HG03095 (cell line): ENCODE measurements around the gene IL17RA.

ENCODE experiments used
- ATAC-seq: cut with Tn5 transposase; IDR thresholded peaks from one replicate; pipeline ENCODE4 v1.9.1; 2021; ENCODE audit warnings: moderate library complexity; ENCODE audit not compliant: unreplicated experiment

The IL17RA gene, protein sequence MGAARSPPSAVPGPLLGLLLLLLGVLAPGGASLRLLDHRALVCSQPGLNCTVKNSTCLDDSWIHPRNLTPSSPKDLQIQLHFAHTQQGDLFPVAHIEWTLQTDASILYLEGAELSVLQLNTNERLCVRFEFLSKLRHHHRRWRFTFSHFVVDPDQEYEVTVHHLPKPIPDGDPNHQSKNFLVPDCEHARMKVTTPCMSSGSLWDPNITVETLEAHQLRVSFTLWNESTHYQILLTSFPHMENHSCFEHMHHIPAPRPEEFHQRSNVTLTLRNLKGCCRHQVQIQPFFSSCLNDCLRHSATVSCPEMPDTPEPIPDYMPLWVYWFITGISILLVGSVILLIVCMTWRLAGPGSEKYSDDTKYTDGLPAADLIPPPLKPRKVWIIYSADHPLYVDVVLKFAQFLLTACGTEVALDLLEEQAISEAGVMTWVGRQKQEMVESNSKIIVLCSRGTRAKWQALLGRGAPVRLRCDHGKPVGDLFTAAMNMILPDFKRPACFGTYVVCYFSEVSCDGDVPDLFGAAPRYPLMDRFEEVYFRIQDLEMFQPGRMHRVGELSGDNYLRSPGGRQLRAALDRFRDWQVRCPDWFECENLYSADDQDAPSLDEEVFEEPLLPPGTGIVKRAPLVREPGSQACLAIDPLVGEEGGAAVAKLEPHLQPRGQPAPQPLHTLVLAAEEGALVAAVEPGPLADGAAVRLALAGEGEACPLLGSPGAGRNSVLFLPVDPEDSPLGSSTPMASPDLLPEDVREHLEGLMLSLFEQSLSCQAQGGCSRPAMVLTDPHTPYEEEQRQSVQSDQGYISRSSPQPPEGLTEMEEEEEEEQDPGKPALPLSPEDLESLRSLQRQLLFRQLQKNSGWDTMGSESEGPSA

DNA sequence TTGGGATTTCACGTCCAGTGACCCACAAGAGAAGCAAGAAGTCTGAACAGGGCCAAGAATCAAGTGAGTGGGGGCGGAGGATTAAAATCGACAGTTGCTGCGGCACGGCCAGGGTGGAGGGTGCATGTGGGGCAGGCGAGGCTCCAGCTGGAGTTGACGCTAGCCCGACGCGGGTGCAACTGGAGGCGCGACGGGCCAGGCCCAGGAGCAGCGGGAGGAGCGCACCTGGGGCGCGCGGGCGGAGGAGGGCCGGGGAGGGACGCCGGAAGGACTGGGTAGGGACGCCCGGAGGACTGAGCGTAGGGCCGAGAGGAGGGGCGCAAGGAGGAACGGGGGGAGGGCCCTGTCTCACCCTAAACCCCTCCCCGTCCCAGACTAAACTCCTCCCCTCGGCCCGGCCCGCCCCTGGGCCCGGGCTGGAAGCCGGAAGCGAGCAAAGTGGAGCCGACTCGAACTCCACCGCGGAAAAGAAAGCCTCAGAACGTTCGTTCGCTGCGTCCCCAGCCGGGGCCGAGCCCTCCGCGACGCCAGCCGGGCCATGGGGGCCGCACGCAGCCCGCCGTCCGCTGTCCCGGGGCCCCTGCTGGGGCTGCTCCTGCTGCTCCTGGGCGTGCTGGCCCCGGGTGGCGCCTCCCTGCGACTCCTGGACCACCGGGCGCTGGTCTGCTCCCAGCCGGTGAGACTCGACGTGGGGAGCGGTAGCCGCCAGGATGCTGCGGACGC is at the start of gene IL17RA:
IL17RA (plus strand) TSS at position 447 of the 723 bp plus-strand sequence; CDS start at position 539, 92 bp downstream.
- ATAC-seq = peak; percentile 93

DNA sequence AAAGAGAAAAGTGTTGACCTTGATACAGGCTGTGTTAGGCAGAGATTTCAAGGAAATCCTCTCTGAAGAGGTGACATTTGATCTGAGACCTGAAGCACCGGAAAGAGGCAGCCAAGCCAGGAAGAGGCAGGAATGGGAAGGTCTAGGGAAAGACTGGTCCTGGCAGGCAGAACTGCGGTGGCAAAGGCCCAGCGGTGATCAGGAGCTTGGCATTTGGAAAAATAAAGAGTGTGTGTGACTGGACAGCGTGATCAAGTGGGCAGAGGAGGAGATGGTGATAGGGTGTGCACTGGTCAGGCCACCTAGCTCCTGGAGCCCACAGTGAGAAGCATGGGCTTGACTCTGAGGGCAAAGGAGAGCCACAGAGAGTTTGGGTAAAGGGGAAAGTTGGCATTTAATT is 49.6 kb upstream of the IL17RA start:
- ATAC-seq = no peak

DNA sequence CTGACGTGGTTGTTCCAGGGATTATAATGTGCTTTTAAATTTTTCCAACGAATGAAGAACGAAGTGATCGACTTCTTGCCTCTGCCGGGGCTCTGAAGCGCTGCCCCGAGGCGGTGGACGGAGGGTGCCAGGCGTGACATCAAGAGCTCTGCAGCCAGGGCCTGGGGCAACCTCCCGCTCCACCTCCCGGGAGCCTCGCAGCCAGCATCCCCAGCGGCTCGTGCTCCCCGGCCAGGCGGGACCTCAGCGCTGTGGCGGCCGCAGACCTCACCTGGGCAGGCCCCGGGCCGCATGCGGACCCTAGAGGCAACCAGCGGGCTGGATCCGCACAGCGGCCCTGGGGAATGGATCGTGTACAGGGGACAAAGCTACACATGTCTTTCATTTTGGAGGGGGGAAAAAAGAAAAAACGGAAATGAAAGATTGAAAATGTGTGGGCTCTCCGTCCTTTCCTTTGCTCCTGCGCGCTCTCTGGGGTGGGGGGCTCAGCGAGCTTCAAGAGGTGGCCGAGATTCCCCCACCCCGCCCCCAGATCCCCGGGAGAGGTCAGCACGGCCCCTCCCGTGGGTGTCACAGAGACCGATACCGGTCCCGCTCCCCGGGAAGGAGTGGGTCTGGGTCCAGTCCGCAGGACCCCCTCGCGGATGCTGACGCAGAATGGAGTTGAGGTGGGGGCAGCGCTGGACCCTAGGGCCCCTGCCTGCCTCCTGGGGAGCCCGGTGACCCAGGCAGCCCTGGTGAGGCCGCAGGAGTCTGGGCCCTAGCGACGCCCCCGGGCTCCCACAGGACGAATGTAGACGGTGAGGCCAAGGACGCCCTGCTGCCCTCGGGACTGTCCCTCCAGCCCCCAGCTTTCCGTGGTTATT is 48.6 kb upstream of the IL17RA start:
- peak; percentile 26 for ATAC-seq

DNA sequence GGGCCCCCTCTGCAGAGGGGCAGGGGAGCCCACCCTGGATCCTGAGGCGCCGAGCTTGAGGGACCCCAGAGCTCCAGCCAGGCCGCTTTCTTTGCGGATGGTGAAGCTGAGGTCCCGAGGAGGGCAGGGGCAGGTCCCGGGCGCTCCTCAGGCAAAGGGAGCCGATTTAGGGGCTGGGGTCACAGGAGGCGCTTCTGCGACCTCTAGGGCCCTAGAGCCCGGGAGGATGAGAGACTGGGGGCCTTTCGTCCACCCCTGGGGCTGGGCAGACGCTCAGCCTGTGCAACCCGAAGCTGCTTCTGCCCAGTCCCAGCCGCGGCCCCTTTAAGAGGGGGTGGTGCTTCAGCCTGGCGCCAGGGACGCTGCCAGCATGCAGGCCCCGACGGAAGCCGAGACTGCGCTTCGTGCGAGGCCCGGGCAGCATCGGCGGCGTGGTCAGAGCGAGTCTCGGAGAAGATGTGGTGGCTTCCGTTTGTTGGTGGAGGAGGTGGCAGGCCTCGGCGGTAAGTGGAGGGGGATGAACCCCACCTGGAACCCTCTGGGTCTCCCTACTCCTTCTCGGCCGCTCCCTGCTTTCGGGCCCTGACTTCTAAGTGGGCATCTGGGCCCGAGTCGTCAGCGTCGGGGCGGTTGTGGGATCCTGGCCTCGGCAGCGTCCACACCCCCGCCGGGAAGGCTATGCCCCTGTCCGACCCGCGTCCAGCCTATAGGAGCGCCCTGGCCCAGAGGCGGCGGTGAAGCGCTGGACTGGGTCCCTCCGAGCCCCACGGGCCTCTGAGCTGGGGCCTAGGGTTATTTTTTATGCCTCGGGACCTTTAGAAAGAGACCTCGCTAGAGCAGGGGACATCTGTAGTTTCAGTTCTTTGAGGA is 47.7 kb upstream of the IL17RA start:
- peak; percentile 54 for ATAC-seq

DNA sequence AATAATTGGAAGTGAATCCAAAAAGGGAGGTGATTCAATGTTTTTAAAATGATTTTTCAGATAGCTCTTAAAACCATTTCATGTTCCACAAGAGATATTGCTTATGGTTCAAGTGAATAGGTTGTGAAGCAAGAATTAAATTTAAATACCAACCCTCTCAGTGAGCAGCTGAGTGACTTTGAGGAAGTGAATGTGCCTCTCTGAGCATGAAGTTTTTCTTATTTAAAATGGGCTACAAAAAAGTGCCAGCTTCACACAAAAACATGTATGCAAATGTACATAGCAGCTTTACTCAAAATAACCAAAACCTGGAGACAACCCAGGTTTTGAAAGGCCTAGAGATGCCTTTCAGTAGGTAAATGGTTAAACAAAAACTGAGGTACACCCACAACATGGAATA is 41.3 kb upstream of the IL17RA start:
- ATAC-seq = no peak

DNA sequence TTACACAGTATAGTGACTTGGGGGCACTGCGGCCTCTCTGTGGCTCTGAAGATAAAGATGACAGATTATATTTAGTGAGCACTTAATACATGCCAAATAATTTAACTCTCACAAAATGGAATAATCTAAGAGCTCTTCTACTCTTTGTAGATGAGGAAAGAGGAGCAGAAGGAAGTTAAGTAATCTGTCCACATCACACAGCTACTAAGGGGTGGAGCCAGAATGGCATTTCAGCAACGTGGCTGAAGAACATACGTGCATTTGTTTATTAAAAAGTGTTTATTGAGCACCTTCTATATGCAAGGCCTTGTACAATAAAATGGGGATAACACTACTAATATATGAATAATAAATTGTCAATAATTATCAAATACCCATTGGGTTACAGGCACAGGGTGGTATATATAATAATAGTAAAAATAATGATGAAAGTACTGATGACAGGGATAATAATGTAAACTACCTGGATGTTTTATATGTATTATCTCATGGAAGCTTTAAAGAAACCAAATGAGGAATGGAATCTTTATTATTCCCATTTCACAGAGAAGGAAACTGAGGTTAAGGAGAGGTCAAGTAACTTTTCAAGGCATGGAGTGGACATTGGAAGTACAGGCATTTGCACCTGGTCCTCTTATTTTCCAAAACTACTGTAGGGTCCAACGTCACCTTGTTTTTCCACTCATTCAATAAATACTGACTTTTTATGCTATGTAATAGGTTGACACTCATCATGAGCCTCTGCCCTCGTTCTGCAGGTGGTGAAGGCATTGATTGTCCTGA is 38.0 kb upstream of the IL17RA start:
- ATAC-seq = no peak

DNA sequence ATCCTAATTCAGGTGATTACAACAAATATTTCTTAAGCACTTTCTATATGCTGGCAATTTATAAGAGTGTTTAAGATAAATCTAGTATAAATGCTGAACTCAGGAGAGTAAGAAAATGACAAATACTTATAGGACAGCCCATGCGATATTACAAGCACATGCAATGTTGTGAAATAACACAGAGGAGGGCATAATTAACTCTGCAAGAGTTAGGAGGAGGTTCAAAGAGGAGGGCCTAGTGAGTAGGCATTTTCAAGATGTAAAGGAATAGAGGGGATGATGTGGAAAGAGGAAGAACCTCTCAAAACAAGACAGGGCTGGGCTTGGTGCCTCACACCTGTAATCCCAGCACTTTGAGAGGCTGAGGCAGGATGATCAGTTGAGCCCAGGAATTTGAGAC is 37.1 kb upstream of the IL17RA start:
- ATAC-seq = no peak

DNA sequence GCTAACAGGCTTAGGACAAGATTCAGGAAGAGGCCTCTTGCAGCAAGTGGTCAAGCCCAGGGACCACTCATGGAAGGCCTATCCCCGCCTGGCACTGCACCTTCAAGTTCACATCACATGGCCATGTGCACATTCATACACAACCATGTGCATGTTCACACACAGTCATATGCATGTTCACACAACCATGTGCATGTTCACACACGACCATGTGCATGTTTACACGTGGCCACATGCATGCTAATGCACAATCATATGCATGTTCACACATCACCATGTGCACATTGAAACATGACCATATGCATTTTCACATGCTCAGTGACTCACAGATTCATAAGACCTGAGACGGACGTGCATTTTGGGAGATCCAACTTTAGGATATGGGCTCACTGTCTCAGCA is 28.7 kb upstream of the IL17RA start:
- no peak for ATAC-seq

DNA sequence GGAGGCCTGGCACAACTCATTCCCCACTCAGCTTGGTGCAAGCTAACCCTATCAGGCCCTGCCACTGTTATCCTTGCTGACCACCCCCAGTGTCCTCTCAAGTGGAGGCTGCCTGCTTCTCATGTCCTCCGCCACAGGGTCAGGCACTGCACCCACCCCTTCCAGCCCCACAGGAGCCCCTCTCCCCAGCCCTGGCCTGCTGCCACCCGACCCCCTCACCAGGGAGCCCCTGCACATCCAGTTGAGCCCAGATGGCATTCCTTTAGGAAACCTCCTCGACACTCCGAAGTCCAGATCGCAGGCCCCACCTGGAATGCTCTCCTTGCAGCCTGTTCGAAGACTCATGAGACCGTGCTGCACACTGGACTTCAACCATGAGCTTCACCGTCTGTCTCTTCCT is 28.0 kb upstream of the IL17RA start:
- no peak for ATAC-seq

DNA sequence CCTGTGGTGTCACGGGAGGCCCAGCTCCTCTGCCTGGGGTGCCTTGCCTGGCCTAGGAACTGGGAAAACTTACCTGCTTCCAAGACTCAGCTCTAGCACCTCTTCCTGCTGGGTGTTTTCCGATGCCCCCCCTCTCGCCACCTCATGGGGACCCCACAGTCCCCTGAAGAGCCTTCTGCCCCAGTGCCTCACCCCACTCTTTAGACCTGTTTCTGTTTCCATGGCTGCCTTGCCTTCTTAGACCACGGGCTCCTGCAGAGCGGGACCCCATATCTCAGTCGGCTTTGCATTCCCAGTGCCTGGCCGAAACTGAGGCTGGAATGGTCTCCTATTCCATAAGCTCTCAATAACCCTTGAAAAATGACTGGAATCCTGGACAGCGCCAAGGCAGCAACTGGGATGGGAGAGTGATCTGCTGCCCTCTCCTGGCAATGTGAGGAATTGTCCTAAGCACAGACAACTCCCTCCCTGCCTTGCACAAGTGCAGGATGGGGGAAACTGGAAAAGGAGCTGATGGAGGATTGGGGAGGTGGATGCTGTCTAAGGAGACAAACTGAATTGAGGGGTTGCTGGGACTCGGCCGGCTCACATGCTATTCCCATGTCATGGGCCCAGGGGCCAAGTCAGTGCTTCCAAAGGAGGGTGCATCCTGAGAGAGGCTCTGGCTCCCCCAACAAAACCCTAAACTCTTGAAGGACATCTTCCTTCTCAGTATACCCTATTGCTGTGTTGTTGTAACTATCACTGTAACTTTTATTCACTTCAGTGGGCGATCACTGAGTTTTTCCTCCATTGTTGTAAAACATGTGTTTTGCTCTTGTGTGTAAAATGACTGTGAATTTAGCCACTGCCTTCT is 26.6 kb upstream of the IL17RA start:
- no peak for ATAC-seq

DNA sequence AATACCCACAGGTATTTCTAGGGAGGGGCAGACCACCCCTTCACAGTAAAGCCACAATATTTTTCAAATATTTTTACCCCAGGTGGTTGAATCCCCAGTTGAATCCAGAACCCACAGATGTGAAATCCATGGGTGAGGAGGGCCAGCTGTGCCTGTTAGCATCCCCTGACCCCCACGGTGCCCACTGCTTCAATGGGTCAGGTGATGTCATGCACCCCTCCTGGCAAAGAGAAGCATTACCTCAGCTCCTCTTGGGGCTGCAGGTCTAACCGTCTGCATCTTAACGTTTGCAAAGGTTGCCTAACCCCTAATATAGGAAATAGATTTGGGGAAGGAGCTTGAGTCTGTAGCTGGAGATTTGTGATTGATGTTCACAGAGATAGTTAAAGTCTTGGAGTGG is 24.7 kb upstream of the IL17RA start:
- ATAC-seq = no peak

DNA sequence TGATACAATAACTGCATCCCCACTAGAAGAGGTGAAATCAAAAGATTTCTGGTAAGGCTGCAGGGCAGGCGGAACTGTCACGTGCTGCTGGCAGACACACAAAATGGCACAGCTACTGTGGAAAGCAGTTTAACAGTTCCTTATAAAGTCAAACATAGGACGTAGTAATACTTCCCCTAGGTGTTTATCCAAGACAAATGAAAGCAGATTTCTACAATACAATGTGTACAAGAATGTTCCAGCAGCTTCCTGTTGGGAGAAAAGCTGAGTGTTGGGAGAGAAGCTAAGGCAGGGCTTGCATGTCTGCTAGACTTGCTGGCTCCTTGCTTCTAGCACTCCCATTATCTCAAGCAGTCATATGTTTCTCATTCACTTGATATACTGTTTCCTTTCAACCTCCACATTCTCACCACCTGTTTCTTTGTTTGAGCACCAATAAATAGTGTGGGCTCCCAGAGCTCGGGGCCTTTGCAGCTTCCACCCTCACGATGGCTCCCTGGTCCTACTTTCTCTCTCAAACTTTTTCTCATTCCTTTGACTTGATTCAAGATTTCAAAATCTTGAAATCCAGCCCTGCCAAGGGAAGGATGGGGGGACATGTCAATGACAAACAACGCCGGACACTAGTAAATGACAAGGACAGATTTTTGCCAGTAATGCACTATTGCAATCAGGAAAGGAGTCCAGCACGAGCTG is 21.2 kb upstream of the IL17RA start:
- ATAC-seq = no peak

DNA sequence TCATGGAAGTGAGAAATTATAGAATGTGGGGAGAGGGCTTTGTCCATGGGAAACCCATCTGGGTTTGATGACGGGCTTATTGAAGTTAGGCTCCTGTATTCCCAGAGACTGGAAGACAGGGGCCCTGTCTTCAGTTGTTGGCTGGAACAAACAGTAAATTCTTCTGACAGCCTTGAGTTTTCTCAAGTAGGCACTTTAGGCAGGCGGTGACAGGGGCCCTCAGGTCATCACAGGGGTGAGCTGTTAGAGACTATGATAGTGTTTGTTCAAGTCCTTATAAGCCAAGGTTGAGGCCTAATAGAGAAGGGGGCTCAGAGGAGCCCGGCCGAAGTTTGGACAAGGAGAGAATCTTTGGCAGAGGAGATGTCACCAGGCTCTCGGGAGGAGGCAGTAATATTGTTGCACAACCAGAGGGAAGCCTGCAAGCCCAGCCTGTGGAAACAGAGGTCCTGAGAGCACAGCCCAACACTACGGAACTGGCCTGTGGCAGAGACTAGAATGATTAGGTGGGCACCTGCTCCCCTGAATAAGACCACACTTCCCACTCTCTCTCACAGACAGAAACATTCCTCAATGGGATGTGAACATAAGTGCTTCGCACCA is 20.2 kb upstream of the IL17RA start:
- ATAC-seq = no peak

DNA sequence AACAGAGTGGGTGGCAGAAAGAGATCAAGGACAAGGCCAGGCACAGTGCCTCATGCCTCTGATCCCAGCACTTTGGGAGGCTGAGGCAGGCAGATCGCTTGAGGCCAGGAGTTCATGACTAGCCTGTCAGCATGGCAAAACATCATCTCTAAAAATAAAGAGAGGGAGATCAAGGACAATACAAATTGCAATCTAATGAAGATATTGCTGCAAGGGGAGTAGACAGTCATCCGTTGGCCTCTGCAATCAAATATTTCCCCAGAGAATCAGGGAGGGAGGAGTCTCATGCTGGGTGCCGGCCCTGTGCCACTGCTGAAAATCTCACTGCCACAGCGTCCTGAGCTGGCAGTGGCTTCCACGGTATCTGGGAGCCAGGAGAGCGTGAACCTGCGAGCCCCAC is 19.4 kb upstream of the IL17RA start:
- ATAC-seq = no peak

DNA sequence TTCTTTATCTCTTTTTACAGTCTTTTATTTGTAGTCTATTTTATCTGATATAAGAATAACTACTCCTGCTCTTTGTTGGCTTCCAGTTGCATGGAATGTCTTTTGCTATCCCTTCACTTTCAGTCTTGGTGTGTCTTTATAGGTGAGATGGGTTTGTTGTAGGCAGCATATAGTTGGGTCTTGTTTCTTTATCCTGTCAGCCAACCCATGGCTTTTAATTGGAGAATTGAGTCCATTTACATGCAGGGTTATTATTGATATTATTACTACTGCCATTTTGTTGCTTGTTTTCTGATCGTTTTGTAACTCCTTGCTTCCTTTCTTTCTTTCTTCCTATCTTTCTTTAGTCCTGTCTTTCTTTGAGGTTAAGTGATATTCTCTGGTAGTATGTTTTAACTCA is 11.9 kb upstream of the IL17RA start:
- no peak for ATAC-seq

DNA sequence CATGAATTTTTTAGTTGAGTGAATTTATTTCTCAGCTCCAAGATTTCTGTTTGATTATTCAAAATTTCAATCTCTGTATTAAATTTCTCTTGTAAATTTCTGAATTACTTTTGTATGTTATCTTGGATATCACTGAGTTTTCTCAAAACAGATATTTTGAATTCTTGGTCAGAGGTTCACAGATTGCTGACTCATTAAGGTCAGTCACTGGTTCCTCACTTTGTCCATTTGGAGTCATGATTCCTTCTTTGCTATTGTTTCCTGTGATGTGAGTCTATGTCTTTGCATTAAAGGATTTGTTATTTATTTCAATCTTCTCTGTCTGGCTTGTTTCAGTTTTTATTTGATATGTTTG is 10.2 kb upstream of the IL17RA start:
- ATAC-seq = no peak

DNA sequence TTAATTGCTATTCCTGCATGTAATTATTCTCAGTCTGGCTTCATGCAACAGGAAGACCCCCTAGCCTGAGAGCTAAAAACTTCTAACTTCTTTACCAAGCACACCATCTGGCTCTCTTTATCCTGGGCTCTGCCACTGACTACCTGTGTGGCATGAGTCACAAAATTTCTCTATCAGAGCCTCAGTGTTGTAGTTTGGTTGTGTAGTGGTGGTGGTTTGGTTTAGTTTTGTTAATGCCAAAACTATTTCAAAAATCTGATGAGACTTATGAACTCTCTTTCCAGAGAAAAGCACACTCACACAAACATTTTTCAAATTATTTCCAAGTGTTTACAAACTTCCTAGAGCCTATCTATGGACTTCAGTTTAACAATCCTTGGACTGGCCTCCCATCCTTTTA is 7.5 kb upstream of the IL17RA start:
- ATAC-seq = no peak
